ENCODE data around the gene MAPK14.

- TF ChIP-seq POLR2A (IDR thresholded peaks at IDR 0.05) (no peak), CTCF (IDR thresholded peaks at IDR 0.05) (no peak)
These were observed 108.9 kb downstream of the MAPK14 start for GRCh38 chr6:36136551-36136950.
